Heart right ventricle (tissue), 16 donors: Measurements from ENCODE around the gene NXPH3. TPM values are rescaled to one million over a fixed set of nuclear protein-coding genes. Genes with fewer than 3 reads are reported as not detected.

ENCODE experiments used
- ATAC-seq, 8 donors: fragments of 200-7000 bp; cut with Tn5 transposase; one replicate each; pipeline ENCODE4 v1.9.1; 2020; ENCODE audit warnings: mild to moderate bottlenecking in 8 of 8, moderate library complexity in 8 of 8, moderate number of reproducible peaks in 1 of 8
- DNase-seq, 2 donors: peaks; one replicate each; pipeline ENCODE4 v3.0.0-alpha.2; 2020
- H3K27ac ChIP-seq, 10 donors: fragments of 200-600 bp; sonication (generic) in 2 of 10; one replicate each; pipeline versions ENCODE4 v1.5.0 to v1.8.0; 2020 to 2022; ENCODE audit warnings: mild to moderate bottlenecking in 3 of 10
- H3K27me3 ChIP-seq, 7 donors: fragments of 200-600 bp; one replicate each; pipeline ENCODE4 v1.8.0; 2021 to 2022; ENCODE audit warnings: mild to moderate bottlenecking in 2 of 7
- H3K36me3 ChIP-seq, 9 donors: fragments of 200-600 bp; sonication (generic) in 1 of 9; one replicate each; pipeline versions ENCODE4 v1.5.0 to v1.8.0; 2020 to 2022; ENCODE audit warnings: mild to moderate bottlenecking in 2 of 9
- H3K4me1 ChIP-seq, 9 donors: fragments of 200-600 bp; sonication (generic) in 1 of 9; one replicate each; pipeline versions ENCODE4 v1.5.0 to v1.8.0; 2020 to 2022; ENCODE audit warnings: mild to moderate bottlenecking in 4 of 9
- H3K4me3 ChIP-seq, 10 donors: fragments of 200-600 bp; sonication (generic) in 2 of 10; one replicate each; pipeline versions ENCODE4 v1.5.0 to v1.8.0; 2020 to 2022; ENCODE audit warnings: mild to moderate bottlenecking in 7 of 10, moderate library complexity in 2 of 10
- H3K9me3 ChIP-seq, 11 donors: fragments of 200-600 bp in 10 of 11; sonication (generic) in 2 of 11; one replicate each; pipeline versions ENCODE4 v1.5.0 to v1.8.0; 2013 to 2022; ENCODE audit warnings: mild to moderate bottlenecking in 2 of 11, control low read depth in 1 of 11, moderate library complexity in 1 of 11
- CTCF ChIP-seq, 9 donors: fragments of 200-600 bp; sonication (generic) in 2 of 9; IDR thresholded peaks; one replicate each; pipeline versions ENCODE4 v1.5.0 to v1.8.0; 2021 to 2022; ENCODE audit warnings: antibody characterized with exemption in 9 of 9, mild to moderate bottlenecking in 5 of 9, moderate library complexity in 1 of 9
- WGBS, 2 donors: extraction: QIAGEN DNeasy Blood & Tissue Kit; methylation state at CpG; one replicate each; pipeline ENCODE4 v1.1.7; 2013; ENCODE audit warnings: inconsistent platforms in 1 of 2; 5-methylcytosine and 5-hydroxymethylcytosine counted together
- intact Hi-C, 10 donors: fragments of 100-400 bp; cut with DNase I; formaldehyde crosslinking; loops; one replicate each; pipeline versions ENCODE4 v1.11.1 to v1.14.2; 2022
- polyA plus RNA-seq, 2 donors: library from polyadenylated mRNA; stranded (reverse); fragments of 200-250 nt; gene quantifications; one replicate each; pipeline ENCODE4 v1.2.3, GENCODE V29; 2013
- total RNA-seq, 10 donors: library from RNA; stranded (reverse); fragmentation: NEBNext Ultra II Directional in 3 of 10; extraction: Animal tissue kit (Norgen Biotek cat#: 25700) in 3 of 10; gene quantifications; one replicate each; pipeline versions ENCODE4 v1.2.1 to v1.2.4, GENCODE V29; 2021 to 2023
- donor health status: Arrhythmogenic right ventricular cardiomyopathy.
- donor health status: ischemic (EF 13 %, LVEDD 7.1; RV severe dilation, severe dysfunction).
- donor health status: healthy with polysubstance abuse.
- donor health status: DM: no; HTN: yes; CAD: no.
- donor health status: DM: no; HTN: no; CAD: no.
- donor health status: ischemic (EF 25% LVEDD 6.9; RV normal size, moderate dysfunction).
- donor health status: ischemic (EF 25% LVEDD 5.7; RV mildly dilated, moderate dysfunction).
- donor health status: healthy.
- donor health status: DM: yes; HTN: yes; CAD: no.
- donor health status: Ischemic cardiomyopathy.
- donor health status: ischemic (EF 35%, LVEDD 5.7; RV mildly dilated, moderate dysfunction).
- donor health status: nonischemic (EF 11% LVEDD 7.7; RV severe dilation, severe dysfunction).
- donor health status: DM: yes; HTN: yes; CAD: no.
- donor health status: PGD.
- donor health status: ischemic (EF 29% LVEDD 5.4; RV normal size, mild dysfunction).
- donor health status: nonischemic (EF 23%, LVEDD 6.1; RV moderate dilation, normal function).

Gene NXPH3
- total and polyA plus RNA-seq, 12 donors, result 2.2 to 5.9 (median 3.2) TPM

DNA sequence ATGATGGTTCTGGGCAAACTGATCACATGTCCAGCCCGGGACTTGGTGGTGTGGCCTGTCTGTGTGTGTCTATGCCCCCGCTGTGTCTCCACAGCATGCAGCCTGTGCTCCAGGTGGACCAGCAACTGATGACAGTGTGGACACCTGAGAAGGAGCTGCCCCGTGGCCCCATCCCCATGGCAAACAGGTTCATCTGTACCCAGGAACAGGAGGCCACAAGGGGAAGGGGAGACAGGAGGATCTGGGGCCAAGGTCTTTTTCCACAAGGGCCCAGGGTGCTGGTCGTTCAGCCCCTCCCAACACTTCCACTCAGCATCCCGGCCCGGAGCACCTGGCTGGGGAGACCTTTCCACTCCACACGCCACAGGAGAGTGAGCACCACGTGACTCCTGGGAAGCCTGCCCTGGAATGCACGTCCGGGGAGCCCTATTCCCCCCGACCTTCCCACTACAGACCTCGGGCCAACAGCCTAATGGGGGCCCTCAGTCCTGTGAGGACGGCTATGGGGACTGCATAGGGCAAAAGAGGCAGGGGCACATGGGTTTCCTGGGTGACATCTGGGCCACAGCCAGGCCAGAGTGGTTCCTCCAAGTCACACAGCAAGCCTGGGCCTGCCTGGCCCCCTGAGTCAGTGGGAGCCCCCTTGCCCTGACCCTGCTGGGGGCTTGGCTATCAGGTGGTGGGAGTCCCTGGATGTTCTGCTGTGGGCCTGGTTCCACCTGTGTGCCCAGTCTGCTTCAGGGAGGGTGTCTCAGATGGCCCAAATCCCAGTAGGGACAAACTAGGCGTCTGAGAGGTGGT, 20.8 kb upstream of the NXPH3 start:
- 64 to 77% methylated on average over 14 of the region's 14 CpGs for WGBS, 2 donors
- H3K27me3 ChIP-seq, result peaks cover 0 to 6% (median 0%) of the 10 kb centered on the region in 7 donors
- DNase-seq, result no peak
- ATAC-seq, result peak in 1 of 8 donors; percentile 5
- H3K36me3 ChIP-seq, result no peaks in the 10 kb centered on the region
- peaks cover 0 to 8% (median 3%) of the 10 kb centered on the region in 9 donors for H3K4me1 ChIP-seq
- H3K27ac ChIP-seq, result no peak overlapping the region
- intact Hi-C loops, result loop anchor here in 8 of 10 donors (1.0 to 10.0 kb wide), 7 partner anchors 59 to 240 kb away; partner anchors contain the start of gene PHB1 (in 1 of the 8)
- H3K9me3 ChIP-seq, result no peaks in the 10 kb centered on the region
- no peak for TF ChIP-seq CTCF (IDR thresholded peaks at IDR 0.05)
- H3K4me3 ChIP-seq, result no peak overlapping the region

- no peak for DNase-seq
- WGBS, 2 donors, result 73 to 74% methylated on average over 19 of the region's 19 CpGs
- intact Hi-C loops, result loop anchor here in 9 of 10 donors (1.0 to 10.0 kb wide), 11 partner anchors 59 to 241 kb away; partner anchors contain the start of genes NGFR (in 1 of the 9) and PHB1 (in 1 of the 9)
Observed at GRCh38 chr17:49555495-49556222, 20.0 kb upstream of the NXPH3 start.

GRCh38 chr17:49556223-49556943, 19.3 kb upstream of the NXPH3 start:
- peak overlapping the region in 1 of 10 donors; percentile 17 for H3K4me3 ChIP-seq
- H3K27me3 ChIP-seq, result peaks cover 0 to 6% (median 0%) of the 10 kb centered on the region in 7 donors
- 14 to 16% methylated on average over 30 of the region's 30 CpGs for WGBS, 2 donors
- H3K36me3 ChIP-seq, result no peaks in the 10 kb centered on the region
- intact Hi-C loops, result loop anchor here in 9 of 10 donors (2.0 to 10.0 kb wide), 10 partner anchors 60 to 242 kb away; partner anchors contain the start of genes NGFR (in 1 of the 9) and PHB1 (in 1 of the 9)
- peak; percentile 94 to 100 (median 99) for TF ChIP-seq CTCF (IDR thresholded peaks at IDR 0.05)
- ATAC-seq, result peak; percentile 87 to 93 (median 92)
- H3K4me1 ChIP-seq, result peaks cover 0 to 8% (median 3%) of the 10 kb centered on the region in 9 donors
- no peak overlapping the region for H3K27ac ChIP-seq
- peaks cover 0 to 3% (median 0%) of the 10 kb centered on the region in 11 donors for H3K9me3 ChIP-seq
- DNase-seq, result peak; percentile 64 to 82

More at GRCh38 chr17:49555495-49556222, 20.0 kb upstream of the NXPH3 start:
- TF ChIP-seq CTCF (IDR thresholded peaks at IDR 0.05), result no peak
- peaks cover 0 to 6% (median 0%) of the 10 kb centered on the region in 7 donors for H3K27me3 ChIP-seq
- H3K36me3 ChIP-seq, result no peaks in the 10 kb centered on the region
- peaks cover 0 to 8% (median 3%) of the 10 kb centered on the region in 9 donors for H3K4me1 ChIP-seq
- no peaks in the 10 kb centered on the region for H3K9me3 ChIP-seq
- H3K4me3 ChIP-seq, result peak overlapping the region in 1 of 10 donors; percentile 17
- ATAC-seq, result no peak
- H3K27ac ChIP-seq, result no peak overlapping the region
